A673 (cell line): ENCODE measurements around the gene MRPL40. TPM values are rescaled to one million over a fixed set of nuclear protein-coding genes. Genes with fewer than 3 reads are reported as not detected.

Experiments
- BruUV-seq: library from RNA; stranded (reverse); fragments of 400-500 nt; replicated peaks from 2 replicates; lab custom pipeline; 2021; lab: Mats Ljungman, UMichigan
- CTCF ChIA-PET: fragments of 300-600 bp; sonication (Branson Sonifier 250); formaldehyde crosslinking; loops from one replicate; lab custom pipeline; 2022; ENCODE audit warnings: antibody characterized with exemption; lab: Charles Lee
- POLR2A ChIA-PET: fragments of 300-600 bp; sonication (Branson Sonifier 250); formaldehyde crosslinking; loops from one replicate; lab custom pipeline; 2022; ENCODE audit warnings: antibody characterized with exemption; ENCODE audit not compliant: low non-redundant PET; lab: Charles Lee
- DNase-seq: peaks from one replicate; pipeline ENCODE4 v3.0.0-alpha.2; 2015; ENCODE audit warnings: low spot score
- H3K27ac ChIP-seq: fragments of 200-600 bp; sonication (generic); 2 replicates; pipeline ENCODE4 v1.5.1; 2016; ENCODE audit warnings: mixed run types, low read depth, mild to moderate bottlenecking, mixed read lengths, antibody characterized with exemption, low read length; ENCODE audit not compliant: poor library complexity, severe bottlenecking
- H3K27me3 ChIP-seq: fragments of 200-600 bp; sonication (generic); replicated peaks from 2 replicates; pipeline ENCODE4 v1.6.1; 2017; ENCODE audit warnings: mixed run types, low read depth, mild to moderate bottlenecking, mixed read lengths, antibody characterized with exemption, low read length; ENCODE audit not compliant: insufficient read depth, poor library complexity
- H3K36me3 ChIP-seq: fragments of 200-600 bp; sonication (generic); 2 replicates; pipeline ENCODE4 v1.6.1; 2016; ENCODE audit warnings: mixed run types, mild to moderate bottlenecking, mixed read lengths, antibody characterized with exemption, low read length; ENCODE audit not compliant: insufficient read depth, poor library complexity, severe bottlenecking
- H3K4me1 ChIP-seq: fragments of 200-600 bp; sonication (generic); 2 replicates; pipeline ENCODE4 v1.6.1; 2017; ENCODE audit warnings: mixed run types, mild to moderate bottlenecking, mixed read lengths, antibody characterized with exemption, low read length; ENCODE audit not compliant: insufficient read depth, poor library complexity, severe bottlenecking
- H3K4me3 ChIP-seq: fragments of 200-600 bp; sonication (generic); 2 replicates; pipeline ENCODE4 v1.5.1; 2016; ENCODE audit warnings: low read depth, mixed run types, mild to moderate bottlenecking, mixed read lengths, low read length; ENCODE audit not compliant: poor library complexity, severe bottlenecking
- H3K9me3 ChIP-seq: fragments of 200-600 bp; sonication (generic); 2 replicates; pipeline ENCODE4 v1.6.1; 2016; ENCODE audit warnings: mixed run types, low read depth, mild to moderate bottlenecking, mixed read lengths, antibody characterized with exemption, low read length; ENCODE audit not compliant: poor library complexity, severe bottlenecking
- EZH2 ChIP-seq: fragments of 200-600 bp; sonication (generic); IDR thresholded peaks from 2 replicates; pipeline ENCODE4 v1.6.1; 2017; ENCODE audit warnings: borderline replicate concordance, low read depth, mild to moderate bottlenecking, mixed read lengths, antibody characterized with exemption, low read length; ENCODE audit not compliant: poor library complexity, severe bottlenecking
- intact Hi-C: fragments of 100-400 bp; cut with micrococcal nuclease; formaldehyde crosslinking; loops from one replicate; pipeline ENCODE4 v1.10.0; 2022; ENCODE audit not compliant: unreplicated experiment
- total RNA-seq: library from RNA; stranded (reverse); gene quantifications from 2 replicates; pipeline ENCODE4 v1.2.3, GENCODE V29; 2021
- TF ChIP-seq, protein P1 (sequence below): fragments of 300-800, 200-600 bp; sonication (generic); conservative IDR thresholded peaks from 2 replicates; pipeline ENCODE4 v1.5.1; 2017; ENCODE audit warnings: low read depth, mild to moderate bottlenecking, antibody characterized with exemption, low read length, moderate library complexity, mixed read lengths

Gene MRPL40
- total RNA-seq, 1 experiment from 2014 or later: 21.9 TPM

DNA sequence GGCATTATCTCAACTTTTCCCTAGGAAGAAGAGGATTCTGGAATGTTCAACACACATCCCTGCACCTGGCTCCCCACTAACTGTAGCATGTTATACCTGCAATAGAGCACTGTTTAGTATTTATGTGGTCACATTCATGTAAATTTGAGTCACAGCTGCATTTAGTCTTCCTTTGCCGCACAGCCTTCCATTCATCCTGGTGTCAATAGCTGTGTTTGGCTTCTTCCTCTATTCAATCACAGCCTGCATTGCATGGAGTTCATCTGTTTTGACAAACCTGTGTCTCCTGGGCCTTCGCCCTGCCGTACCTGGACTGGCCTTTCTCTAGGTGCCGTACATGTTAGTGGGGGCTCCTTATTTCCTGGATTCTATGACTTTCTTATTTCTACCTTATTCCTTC, 19.2 kb downstream of the MRPL40 start:
- H3K27ac ChIP-seq: no peak overlapping the region
- BruUV-seq: no TSS peak
- intact Hi-C loops: no loop called here
- H3K36me3 ChIP-seq: peaks cover 49% of the 10 kb centered on the region
- DNase-seq: no peak
- H3K4me1 ChIP-seq: peaks cover 6% of the 10 kb centered on the region
- H3K4me3 ChIP-seq: no peak overlapping the region
- TF ChIP-seq, protein P1, sequence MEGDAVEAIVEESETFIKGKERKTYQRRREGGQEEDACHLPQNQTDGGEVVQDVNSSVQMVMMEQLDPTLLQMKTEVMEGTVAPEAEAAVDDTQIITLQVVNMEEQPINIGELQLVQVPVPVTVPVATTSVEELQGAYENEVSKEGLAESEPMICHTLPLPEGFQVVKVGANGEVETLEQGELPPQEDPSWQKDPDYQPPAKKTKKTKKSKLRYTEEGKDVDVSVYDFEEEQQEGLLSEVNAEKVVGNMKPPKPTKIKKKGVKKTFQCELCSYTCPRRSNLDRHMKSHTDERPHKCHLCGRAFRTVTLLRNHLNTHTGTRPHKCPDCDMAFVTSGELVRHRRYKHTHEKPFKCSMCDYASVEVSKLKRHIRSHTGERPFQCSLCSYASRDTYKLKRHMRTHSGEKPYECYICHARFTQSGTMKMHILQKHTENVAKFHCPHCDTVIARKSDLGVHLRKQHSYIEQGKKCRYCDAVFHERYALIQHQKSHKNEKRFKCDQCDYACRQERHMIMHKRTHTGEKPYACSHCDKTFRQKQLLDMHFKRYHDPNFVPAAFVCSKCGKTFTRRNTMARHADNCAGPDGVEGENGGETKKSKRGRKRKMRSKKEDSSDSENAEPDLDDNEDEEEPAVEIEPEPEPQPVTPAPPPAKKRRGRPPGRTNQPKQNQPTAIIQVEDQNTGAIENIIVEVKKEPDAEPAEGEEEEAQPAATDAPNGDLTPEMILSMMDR: no peak
- no peak for TF ChIP-seq EZH2
- ChIA-PET POLR2A (interaction anchor here (0.7 kb wide), 1 partner anchor 24 kb away, joined by 3 read pairs; no protein-coding TSS in a partner anchor), CTCF (no interaction called here)
- no peaks in the 10 kb centered on the region for H3K9me3 ChIP-seq
- H3K27me3 ChIP-seq: no peaks in the 10 kb centered on the region

DNA sequence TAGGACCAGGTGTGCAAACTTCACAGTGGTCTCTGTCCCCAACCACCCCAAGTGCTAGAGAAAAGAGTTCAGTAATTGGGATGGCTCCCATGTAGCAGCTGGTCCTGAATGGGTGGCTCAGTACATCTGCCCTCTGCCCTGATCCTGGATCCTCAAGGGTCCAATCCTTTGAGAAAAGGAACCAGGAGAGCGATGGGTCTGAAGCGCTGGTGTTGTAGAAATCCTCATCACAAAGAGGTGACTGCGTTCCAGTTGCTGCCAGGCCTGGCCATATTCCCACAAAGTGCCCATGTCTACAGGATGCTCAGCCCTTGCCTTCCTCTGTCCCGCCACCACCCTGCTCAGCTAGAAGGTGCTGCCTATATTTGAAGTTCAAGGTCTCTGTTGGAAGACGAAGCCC, 21.4 kb downstream of the MRPL40 start:
- peaks cover 63% of the 10 kb centered on the region for H3K36me3 ChIP-seq
- H3K4me1 ChIP-seq: no peaks in the 10 kb centered on the region
- CTCF ChIA-PET: no interaction called here
- DNase-seq: no peak
- POLR2A ChIA-PET: no interaction called here
- no peak overlapping the region for H3K4me3 ChIP-seq
- no peaks in the 10 kb centered on the region for H3K27me3 ChIP-seq
- no peaks in the 10 kb centered on the region for H3K9me3 ChIP-seq
- no TSS peak for BruUV-seq
- no peak overlapping the region for H3K27ac ChIP-seq
- no peak for TF ChIP-seq EZH2
- TF ChIP-seq, protein P1: no peak
- intact Hi-C loops: no loop called here

DNA sequence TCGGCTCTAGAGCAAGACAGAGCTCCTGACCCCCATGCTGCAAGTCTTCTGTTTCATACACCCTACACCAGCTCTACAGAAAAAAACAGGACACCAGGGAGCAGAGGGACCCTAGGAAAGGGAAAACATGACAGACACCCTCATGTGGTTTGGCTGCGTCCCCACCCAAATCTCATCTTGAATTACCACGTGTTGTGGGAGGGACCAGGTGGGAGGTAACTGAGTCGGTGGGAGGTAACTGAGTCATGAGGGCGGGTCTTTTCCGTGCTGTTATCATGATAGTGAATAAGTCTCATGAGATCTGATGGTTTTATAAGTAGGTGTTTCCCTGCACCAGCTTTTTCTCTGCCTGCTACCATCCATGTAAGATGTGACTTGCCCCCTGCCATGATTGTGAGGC, 21.8 kb downstream of the MRPL40 start:
- Histone ChIP-seq H3K36me3 (peaks cover 67% of the 10 kb centered on the region), H3K4me3 (no peak overlapping the region), H3K27me3 (no peaks in the 10 kb centered on the region), H3K27ac (no peak overlapping the region), H3K4me1 (no peaks in the 10 kb centered on the region), H3K9me3 (no peaks in the 10 kb centered on the region)
- intact Hi-C loops: no loop called here
- ChIA-PET POLR2A (no interaction called here), CTCF (no interaction called here)
- no TSS peak for BruUV-seq
- no peak for TF ChIP-seq EZH2
- TF ChIP-seq, protein P1: no peak
- no peak for DNase-seq
